Measurements from ENCODE around the gene FAAP24.
"Not testable (repeated sequence)": the region's sequence is repeated elsewhere in the genome, so short reads cannot be mapped to it uniquely, and the experiment has no call there.

The FAAP24 gene, protein sequence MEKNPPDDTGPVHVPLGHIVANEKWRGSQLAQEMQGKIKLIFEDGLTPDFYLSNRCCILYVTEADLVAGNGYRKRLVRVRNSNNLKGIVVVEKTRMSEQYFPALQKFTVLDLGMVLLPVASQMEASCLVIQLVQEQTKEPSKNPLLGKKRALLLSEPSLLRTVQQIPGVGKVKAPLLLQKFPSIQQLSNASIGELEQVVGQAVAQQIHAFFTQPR

DNA sequence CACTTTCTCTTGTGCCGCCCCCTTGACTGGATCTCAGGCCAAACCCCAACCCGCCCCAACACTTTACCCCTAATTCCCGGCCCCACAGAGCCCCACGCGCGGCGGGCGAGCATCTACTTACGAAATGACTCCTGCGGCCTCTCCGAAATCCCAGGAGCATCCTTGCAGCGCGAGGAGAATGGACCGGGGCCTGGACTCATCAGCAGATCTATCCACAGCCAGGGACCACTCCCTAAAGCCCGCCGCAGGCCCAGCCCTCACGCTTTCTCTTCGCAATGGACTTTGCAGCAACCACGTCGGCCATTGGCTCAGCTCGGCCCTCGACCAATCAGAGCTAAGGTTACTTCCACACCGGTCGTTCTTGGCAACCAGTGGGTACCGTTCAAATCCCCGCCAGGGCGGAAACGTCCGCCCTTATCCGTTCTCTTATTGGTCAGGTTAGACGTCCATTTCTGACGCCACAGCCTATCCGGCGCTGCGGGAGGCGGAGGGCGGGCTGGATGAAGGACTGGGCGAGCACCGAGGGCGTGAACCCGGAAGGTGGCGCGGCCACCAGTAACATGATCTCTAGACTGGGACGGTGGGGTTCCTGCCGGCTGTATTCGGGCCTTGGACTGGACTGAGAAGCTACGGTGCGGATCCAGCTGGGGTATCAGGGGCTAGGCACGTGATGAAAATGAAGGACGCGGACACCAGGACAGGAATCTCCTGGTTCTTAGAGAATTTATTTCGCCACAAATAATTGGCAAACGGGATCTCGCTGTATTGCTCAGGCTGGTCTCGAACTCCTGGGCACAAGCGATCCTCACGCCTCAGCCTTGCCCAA, at the start of gene FAAP24, which contains the start of gene CEP89:
Gene FAAP24 (plus strand): TSS at position 528 of the 826 bp plus-strand sequence. CDS start 955 bp downstream, outside the sequence.
Gene CEP89 (minus strand): TSS at position 244 of the 826 bp plus-strand sequence. CDS start 84 bp downstream, at position 160.
- DNase-seq = peak; percentile 97

GRCh38 chr19:32924200-32924599, 47.8 kb upstream of the FAAP24 start:
- no peak for DNase-seq

GRCh38 chr19:32928806-32929205, 43.2 kb upstream of the FAAP24 start:
- no peak for DNase-seq

- no peak for DNase-seq
Observed at GRCh38 chr19:32930567-32930966, 41.5 kb upstream of the FAAP24 start.

- DNase-seq = no peak
Observed at GRCh38 chr19:32933571-32933970, 38.5 kb upstream of the FAAP24 start.

DNA sequence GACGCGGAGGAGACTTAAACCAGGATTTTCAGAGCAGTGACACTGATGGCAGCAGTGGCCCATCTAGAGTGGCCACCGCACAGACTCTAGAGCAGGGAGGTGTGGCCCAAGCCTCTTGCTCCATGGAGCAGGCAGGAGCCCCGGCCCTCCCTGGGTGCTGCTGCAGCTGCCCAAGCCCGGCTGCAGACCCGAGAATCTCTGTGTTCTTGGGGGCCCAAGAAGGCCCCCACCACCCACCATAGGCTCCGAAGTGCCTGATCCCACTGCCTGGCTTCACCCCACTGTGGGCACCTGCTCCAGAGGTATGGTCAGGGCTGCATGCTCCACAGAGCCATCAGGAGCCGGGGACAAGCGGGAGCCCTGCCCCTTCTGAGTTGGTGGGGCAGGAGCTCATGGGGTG, 36.4 kb upstream of the FAAP24 start:
- no peak for DNase-seq

DNA sequence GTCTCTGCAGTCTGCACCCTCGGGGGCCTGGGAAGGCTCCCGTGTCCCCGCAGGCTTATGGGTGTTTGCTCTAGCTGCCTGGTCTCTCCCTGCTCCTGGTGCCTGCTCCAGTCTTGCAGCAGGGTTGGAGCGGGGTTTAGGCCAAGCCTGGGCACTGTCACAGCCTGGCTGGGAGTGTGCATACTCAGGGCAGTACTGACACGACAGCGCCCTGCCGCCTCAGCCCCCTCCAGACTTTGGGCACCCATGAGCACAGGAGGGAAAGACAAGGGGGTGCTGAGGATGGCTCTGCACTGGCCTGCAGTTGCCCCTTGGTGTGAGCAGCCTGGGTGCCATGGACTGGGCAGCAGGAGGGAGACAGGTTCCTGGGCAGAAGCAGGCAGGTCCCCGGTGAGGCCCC, 36.0 kb upstream of the FAAP24 start:
- no peak for DNase-seq

GRCh38 chr19:32941273-32941672, 30.8 kb upstream of the FAAP24 start:
- DNase-seq = not testable (repeated sequence)

GRCh38 chr19:32945260-32945659, 26.8 kb upstream of the FAAP24 start:
- no peak for DNase-seq

DNA sequence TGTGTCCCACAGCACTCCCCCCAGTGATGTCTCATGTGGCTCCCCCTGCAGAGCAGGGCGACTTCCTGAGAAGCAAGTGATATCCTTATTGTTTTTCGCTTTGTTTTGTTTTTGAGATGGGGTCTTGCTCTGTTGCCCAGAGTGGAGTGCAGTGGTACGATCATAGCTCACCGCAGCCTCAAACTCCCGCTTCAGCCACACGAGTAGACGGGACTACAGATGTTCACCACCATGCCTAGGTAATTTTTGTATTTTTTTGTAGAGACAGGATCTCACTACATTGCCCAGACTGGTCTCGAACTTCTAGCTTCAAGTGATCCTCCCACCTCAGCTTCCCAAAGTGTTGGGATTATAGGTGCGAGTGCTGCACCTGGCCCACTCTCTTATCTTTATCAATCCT, 5.3 kb upstream of the FAAP24 start:
- no peak for DNase-seq

DNA sequence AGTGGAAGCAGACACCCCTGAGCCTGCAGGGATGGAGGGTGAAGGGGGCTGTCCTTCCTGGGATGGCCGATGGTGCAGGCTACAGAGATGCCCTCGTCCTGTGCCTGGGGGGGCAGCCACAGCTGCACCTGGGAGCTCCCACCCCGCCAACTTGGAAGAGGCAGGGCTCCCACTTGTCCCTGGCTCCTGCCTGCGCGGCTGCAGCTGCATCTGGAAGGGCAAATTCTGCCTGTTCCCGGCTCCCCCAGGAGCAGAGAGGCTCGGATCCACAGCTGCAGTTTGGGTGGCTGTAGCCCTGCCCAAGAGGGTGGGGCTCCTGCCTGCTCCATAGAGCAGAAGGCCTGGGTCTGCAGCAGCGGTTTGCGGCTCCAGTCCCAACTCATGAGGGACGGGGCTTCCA, 2.5 kb upstream of the FAAP24 start:
- no peak for DNase-seq

- DNase-seq = no peak
Observed at GRCh38 chr19:32971012-32971595, 938 bp upstream of the FAAP24 start.

DNA sequence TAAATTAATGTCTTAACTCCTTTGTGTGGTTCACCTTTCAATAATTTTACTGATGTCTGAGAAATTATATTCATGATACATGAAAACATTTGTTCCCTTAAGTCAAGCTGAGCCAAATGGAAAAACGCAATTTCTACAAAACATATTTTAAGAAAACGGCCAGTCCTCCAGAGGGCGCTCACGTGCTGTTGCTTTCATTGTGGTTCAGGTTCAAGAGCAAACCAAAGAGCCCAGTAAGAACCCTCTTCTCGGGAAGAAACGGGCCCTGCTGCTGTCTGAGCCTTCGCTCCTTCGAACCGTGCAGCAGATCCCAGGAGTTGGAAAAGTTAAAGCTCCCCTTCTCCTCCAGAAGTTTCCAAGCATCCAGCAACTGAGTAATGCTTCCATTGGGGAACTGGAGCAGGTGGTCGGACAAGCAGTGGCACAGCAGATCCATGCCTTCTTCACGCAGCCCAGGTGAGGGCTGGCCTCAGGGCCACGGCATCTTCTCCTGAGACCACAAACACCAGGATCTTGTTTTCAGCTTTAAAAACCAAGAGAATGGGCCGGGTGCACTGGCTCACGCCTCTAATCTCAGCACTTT, 4.3 kb downstream of the FAAP24 start:
- DNase-seq = peak; percentile 63

- DNase-seq = no peak
Observed at GRCh38 chr19:32977280-32977679, 5.2 kb downstream of the FAAP24 start.

GRCh38 chr19:32977813-32978212, 5.8 kb downstream of the FAAP24 start:
- DNase-seq = not testable (repeated sequence)

DNA sequence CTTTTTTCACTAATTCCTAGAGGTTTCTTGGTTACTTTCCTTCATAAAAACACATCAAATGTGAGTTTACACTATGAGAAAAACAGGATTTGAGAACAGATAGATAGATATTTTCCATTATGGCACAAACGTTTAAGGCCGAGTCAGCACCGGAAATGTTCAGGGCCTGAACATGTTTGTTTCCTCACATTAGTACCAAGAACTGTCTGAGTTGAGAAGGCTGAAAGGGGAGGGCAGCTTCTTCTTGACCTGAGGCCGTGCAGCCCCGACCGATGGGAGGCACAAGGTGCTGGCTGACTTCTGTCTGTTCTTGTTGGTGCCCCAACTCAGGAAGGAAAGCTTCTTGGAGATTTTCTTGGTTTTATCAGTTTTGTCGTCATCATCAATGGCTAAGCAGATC, 7.8 kb downstream of the FAAP24 start:
- not testable (repeated sequence) for DNase-seq

DNA sequence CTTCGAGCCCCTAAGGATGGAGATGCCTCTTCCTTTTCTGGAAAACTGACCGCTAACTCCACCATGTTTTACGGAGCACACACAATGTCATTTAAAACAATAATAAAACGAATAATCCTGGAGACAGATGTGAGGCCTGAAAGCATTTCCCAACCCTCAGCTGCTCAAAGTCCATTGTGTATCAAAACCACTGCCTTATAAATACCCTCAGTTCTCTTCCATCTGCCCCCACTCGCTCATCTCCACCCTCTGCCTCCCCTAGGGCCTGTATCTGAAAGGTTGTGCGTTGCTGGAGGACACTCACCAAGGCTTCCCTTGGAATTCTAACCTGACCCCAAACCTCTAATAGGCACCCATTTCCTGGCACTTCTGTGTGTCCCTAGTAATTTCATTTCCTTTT, 10.4 kb downstream of the FAAP24 start:
- not testable (repeated sequence) for DNase-seq

- DNase-seq = not testable (repeated sequence)
Observed at GRCh38 chr19:32988254-32988653, 16.2 kb downstream of the FAAP24 start.

DNA sequence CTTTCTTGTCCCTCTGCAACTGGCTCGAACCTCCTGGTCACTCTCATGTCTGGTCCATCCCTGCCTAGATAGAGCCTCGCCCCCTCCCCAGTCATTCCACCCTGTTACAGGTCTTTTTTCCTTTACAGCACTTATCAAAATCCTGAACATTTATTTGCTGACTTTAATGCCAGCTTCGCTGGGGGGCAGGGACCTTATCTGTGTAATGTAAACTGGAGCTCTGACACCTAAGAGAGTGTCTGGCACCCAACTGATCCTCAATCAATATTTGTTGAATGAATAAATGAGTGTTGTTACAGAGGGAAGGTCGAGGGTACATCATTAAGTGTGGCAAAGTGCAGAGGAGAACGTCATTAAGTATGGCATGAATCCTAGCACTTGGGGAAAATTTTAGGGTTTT, 16.7 kb downstream of the FAAP24 start:
- DNase-seq = no peak

- DNase-seq = not testable (repeated sequence)
Observed at GRCh38 chr19:32995966-32996365, 23.9 kb downstream of the FAAP24 start.

DNA sequence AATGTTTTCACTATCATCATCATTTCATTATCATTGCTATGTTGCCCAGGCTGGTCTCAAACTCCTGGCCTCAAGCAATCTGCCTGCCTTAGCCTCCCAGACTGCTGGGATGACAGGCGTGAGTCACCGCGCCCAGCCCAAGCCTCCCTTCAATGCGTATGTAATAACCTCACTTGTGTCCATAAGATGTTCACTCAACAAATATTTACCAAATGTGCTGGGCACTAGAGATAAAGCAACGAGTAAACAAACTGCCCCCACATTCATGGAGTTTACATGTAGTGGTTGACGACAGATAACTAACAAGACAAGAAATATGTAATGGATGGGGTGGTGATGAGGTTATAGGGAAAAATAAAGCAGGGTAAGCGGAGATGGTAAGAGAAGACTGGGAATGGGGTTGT, 25.0 kb downstream of the FAAP24 start:
- DNase-seq = not testable (repeated sequence)

- no peak for DNase-seq
Observed at GRCh38 chr19:32997716-32998355, 25.8 kb downstream of the FAAP24 start.

- no peak for DNase-seq
Observed at GRCh38 chr19:32998722-32999121, 26.7 kb downstream of the FAAP24 start.

Measured in activated gamma-delta T cell treated with Interleukin-2 at 50 U/mL for 16 hours (primary cell).